Trophoblast cell (in vitro differentiated cells and primary cell): Measurements from ENCODE around the gene TMEM132D.

ENCODE experiments used
- DNase-seq, 2 donors: peaks; one replicate each; pipeline ENCODE4 v3.0.0-alpha.2; 2016
- H2AFZ ChIP-seq: 2 replicates; pipeline ENCODE4 v1.6.1; 2013; ENCODE audit warnings: low read length, moderate library complexity, mild to moderate bottlenecking; ENCODE audit not compliant: insufficient read depth, poor library complexity
- H2AK5ac ChIP-seq: 2 replicates; pipeline ENCODE4 v1.6.1; 2013; ENCODE audit warnings: mild to moderate bottlenecking, low read length
- H2BK120ac ChIP-seq: 2 replicates; pipeline ENCODE4 v1.6.1; 2013; ENCODE audit warnings: low read length, mild to moderate bottlenecking, moderate library complexity; ENCODE audit not compliant: insufficient read depth, poor library complexity
- H2BK12ac ChIP-seq: 2 replicates; pipeline ENCODE4 v1.6.1; 2013; ENCODE audit warnings: mild to moderate bottlenecking, low read length, moderate library complexity
- H2BK5ac ChIP-seq: 2 replicates; pipeline ENCODE4 v1.6.1; 2013; ENCODE audit warnings: low read length, low read depth, moderate library complexity, mild to moderate bottlenecking; ENCODE audit not compliant: poor library complexity
- H3K14ac ChIP-seq: 2 replicates; pipeline ENCODE4 v1.6.1; 2013; ENCODE audit warnings: mild to moderate bottlenecking, low read length
- H3K18ac ChIP-seq: 2 replicates; pipeline ENCODE4 v1.6.1; 2013; ENCODE audit warnings: mild to moderate bottlenecking, low read length
- H3K23ac ChIP-seq: 2 replicates; pipeline ENCODE4 v1.6.1; 2013; ENCODE audit warnings: low read length
- H3K27ac ChIP-seq: 2 replicates; pipeline ENCODE4 v1.5.1; 2013; ENCODE audit warnings: low read depth, mild to moderate bottlenecking, inconsistent platforms, low read length, moderate library complexity
- H3K27me3 ChIP-seq: 2 replicates; pipeline ENCODE4 v1.6.1; 2013; ENCODE audit warnings: inconsistent platforms, mild to moderate bottlenecking, low read length, moderate library complexity; ENCODE audit not compliant: insufficient read depth
- H3K36me3 ChIP-seq, 2 experiments: 1 replicate in 1 of 2; 2 replicates in 1 of 2; pipeline ENCODE4 v1.6.1; 2013; ENCODE audit warnings: low read length in 2 of 2, mild to moderate bottlenecking in 2 of 2, moderate library complexity in 1 of 2; ENCODE audit not compliant: insufficient read depth in 2 of 2, control insufficient read depth in 1 of 2
- H3K4ac ChIP-seq: 2 replicates; pipeline ENCODE4 v1.6.1; 2013; ENCODE audit warnings: low read depth, mild to moderate bottlenecking, low read length, moderate library complexity
- H3K4me1 ChIP-seq, 2 experiments: 1 replicate in 1 of 2; 2 replicates in 1 of 2; pipeline ENCODE4 v1.6.1; 2013; ENCODE audit warnings: low read length in 2 of 2, mild to moderate bottlenecking in 2 of 2, moderate library complexity in 1 of 2; ENCODE audit not compliant: insufficient read depth in 2 of 2, control insufficient read depth in 1 of 2
- H3K4me2 ChIP-seq: 2 replicates; pipeline ENCODE4 v1.6.1; 2013; ENCODE audit warnings: inconsistent platforms, mild to moderate bottlenecking, low read length, moderate library complexity
- H3K4me3 ChIP-seq: 2 replicates; pipeline ENCODE4 v1.5.1; 2013; ENCODE audit warnings: mild to moderate bottlenecking, low read depth, low read length, inconsistent platforms
- H3K79me1 ChIP-seq: one replicate; pipeline ENCODE4 v1.6.1; 2013; ENCODE audit warnings: low read length
- H3K79me2 ChIP-seq: 2 replicates; pipeline ENCODE4 v1.6.1; 2013; ENCODE audit warnings: low read length, mild to moderate bottlenecking; ENCODE audit not compliant: control insufficient read depth, insufficient read depth, poor library complexity
- H3K9ac ChIP-seq: 2 replicates; pipeline ENCODE4 v1.6.1; 2013; ENCODE audit warnings: mild to moderate bottlenecking, low read length
- H3K9me3 ChIP-seq: 2 replicates; pipeline ENCODE4 v1.6.1; 2013; ENCODE audit warnings: low read depth, mild to moderate bottlenecking, control low read depth, inconsistent platforms, low read length; ENCODE audit not compliant: insufficient read depth
- H4K12ac ChIP-seq: 2 replicates; pipeline ENCODE4 v1.6.1; 2013; ENCODE audit warnings: low read depth, mild to moderate bottlenecking, low read length, moderate library complexity
- H4K8ac ChIP-seq: 2 replicates; pipeline ENCODE4 v1.6.1; 2013; ENCODE audit warnings: low read depth, mild to moderate bottlenecking, low read length, moderate library complexity
- H4K91ac ChIP-seq: one replicate; pipeline ENCODE4 v1.6.1; 2013; ENCODE audit warnings: low read depth, mild to moderate bottlenecking, low read length, moderate library complexity
- WGBS: extraction: QIAGEN DNeasy Blood & Tissue Kit; methylation state at CpG from one replicate; pipeline ENCODE4 v1.1.7; 2013; ENCODE audit warnings: missing lambda C conversion rate; ENCODE audit not compliant: insufficient read length, insufficient coverage; ENCODE audit errors: extremely low coverage; 5-methylcytosine and 5-hydroxymethylcytosine counted together

The TMEM132D gene

DNA sequence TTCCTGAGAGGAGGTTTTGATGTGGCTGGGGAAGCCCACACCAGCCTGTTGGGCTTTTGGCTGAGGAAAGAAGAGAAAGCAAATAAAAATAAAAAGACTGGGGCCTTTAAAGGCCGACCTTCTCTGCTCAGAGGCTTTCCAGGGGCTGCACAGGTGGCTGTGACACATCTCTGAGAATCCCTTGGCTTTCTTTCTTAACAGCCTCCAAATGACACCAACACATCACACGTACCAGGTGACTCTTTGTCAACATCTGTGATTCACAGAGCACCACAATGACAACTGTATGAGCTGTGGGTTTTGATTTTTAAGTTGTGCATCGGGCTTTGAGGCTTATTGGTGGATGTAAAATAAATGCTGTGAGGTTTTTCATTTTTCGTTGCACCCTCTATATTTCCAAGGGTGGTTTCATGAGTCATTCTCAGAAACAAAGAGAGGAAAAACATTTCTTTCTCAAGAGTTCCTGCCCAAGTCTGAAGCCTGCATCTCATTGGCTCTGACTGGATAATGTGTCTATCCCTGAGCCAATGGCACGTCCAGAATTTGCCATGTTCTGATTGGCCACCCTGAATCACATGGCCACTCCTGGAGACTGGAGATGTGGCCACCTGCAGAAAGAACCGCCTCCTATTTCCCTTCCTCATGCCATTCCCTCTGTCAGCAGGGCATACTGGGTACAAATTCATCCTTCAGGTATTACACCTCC, 701.6 kb downstream of the TMEM132D start:
- WGBS = no CpG with 5 or more reads among the region's 6 CpGs
- H4K8ac ChIP-seq = no peak overlapping the region
- H4K12ac ChIP-seq = no peak overlapping the region
- peaks cover 1% of the 10 kb centered on the region for H3K9me3 ChIP-seq
- H3K4me3 ChIP-seq = no peak overlapping the region
- H3K14ac ChIP-seq = no peak overlapping the region
- no peak overlapping the region for H3K18ac ChIP-seq
- no peak overlapping the region for H3K4ac ChIP-seq
- no peaks in the 10 kb centered on the region for H3K27me3 ChIP-seq
- H4K91ac ChIP-seq = no peak overlapping the region
- H2BK120ac ChIP-seq = no peak overlapping the region
- H3K9ac ChIP-seq = no peak overlapping the region
- H3K4me2 ChIP-seq = no peak overlapping the region
- no peak overlapping the region for H2AK5ac ChIP-seq
- no peak overlapping the region for H2BK12ac ChIP-seq
- H3K23ac ChIP-seq = no peak overlapping the region
- H2AFZ ChIP-seq = no peak overlapping the region
- H3K79me2 ChIP-seq = no peaks in the 10 kb centered on the region
- H3K4me1 ChIP-seq = no peaks in the 10 kb centered on the region
- no peak overlapping the region for H3K27ac ChIP-seq
- H2BK5ac ChIP-seq = no peak overlapping the region
- H3K36me3 ChIP-seq = no peaks in the 10 kb centered on the region
- peak in 1 of 2 donors; percentile 18 for DNase-seq
- no peaks in the 10 kb centered on the region for H3K79me1 ChIP-seq

DNA sequence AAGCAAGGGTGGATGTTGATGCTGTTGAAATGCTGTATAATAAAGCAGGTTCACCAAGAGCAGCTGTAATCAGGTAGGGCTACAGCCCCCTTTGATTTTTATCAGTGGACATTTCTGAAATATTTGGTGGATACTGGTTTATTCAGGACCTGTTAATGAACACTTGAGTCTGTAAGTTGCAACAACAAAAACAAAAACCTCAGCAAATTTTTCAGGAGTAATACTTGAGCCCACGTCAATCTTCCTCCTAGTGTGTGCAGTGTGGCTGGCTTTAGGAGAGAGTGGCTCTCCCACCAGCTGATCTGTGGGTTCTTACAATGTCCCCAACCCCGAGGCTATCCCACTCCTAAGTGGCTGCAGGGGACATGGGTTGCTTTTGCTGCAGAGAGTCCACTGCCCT, 702.8 kb downstream of the TMEM132D start:
- Histone ChIP-seq H3K4me1 (no peaks in the 10 kb centered on the region), H3K14ac (no peak overlapping the region), H2BK12ac (no peak overlapping the region), H3K79me2 (no peaks in the 10 kb centered on the region), H3K27ac (no peak overlapping the region), H3K36me3 (no peaks in the 10 kb centered on the region), H3K9ac (no peak overlapping the region), H2AFZ (no peak overlapping the region), H4K12ac (no peak overlapping the region), H4K8ac (no peak overlapping the region), H3K9me3 (peaks cover 1% of the 10 kb centered on the region), H2BK120ac (no peak overlapping the region), H3K18ac (no peak overlapping the region), H3K23ac (no peak overlapping the region), H3K4ac (no peak overlapping the region), H4K91ac (no peak overlapping the region), H2BK5ac (no peak overlapping the region), H2AK5ac (no peak overlapping the region), H3K4me2 (no peak overlapping the region), H3K4me3 (no peak overlapping the region), H3K27me3 (no peaks in the 10 kb centered on the region), H3K79me1 (no peaks in the 10 kb centered on the region)
- WGBS = no CpG with 5 or more reads among the region's 2 CpGs
- no peak for DNase-seq

DNA sequence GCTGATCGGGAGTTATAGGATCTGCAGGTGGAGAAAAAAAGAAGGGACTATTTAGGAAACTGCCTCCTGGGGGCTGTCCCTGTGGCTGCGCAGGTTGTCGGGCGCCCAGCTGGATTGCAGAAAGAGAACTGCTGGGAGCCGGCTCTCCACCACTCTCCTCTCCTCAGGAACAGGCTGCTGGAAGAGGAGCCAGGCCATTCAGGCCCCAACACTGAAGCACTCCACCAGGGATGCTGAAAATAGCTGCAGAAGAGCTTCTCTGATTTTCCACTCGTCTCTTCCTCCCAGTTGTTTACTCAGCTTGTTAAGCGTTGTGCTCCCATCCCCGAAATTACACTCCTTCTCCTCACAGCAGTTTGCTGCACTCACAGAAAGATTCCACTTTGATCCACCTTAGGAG, 703.2 kb downstream of the TMEM132D start:
- H4K8ac ChIP-seq = no peak overlapping the region
- H3K4me2 ChIP-seq = no peak overlapping the region
- no peak overlapping the region for H3K4me3 ChIP-seq

DNA sequence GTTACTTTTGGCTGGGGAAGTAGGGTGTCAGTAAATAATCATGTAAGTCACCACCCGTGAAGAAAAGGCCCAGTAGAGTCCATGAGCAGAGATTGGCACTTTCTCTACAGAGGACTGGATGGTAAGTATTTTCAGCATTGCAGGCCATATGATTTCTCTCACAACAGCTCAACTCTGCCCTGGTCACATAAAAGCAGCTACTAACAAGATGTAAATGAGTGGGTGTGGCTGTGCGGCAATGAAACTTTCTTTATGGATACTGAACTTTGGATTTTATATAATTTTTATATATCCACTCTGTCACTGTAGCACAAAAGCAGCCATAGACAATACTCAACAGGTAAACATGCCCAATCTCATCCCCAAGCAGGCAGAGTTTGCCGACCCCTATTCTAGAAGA, 706.9 kb downstream of the TMEM132D start:
- H3K36me3 ChIP-seq = no peaks in the 10 kb centered on the region
- H3K14ac ChIP-seq = no peak overlapping the region
- no CpG with 5 or more reads among the region's 3 CpGs for WGBS
- H2BK12ac ChIP-seq = no peak overlapping the region
- no peak overlapping the region for H2BK5ac ChIP-seq
- no peak overlapping the region for H2AFZ ChIP-seq
- no peak overlapping the region for H2BK120ac ChIP-seq
- no peak overlapping the region for H3K27ac ChIP-seq
- no peaks in the 10 kb centered on the region for H3K79me2 ChIP-seq
- H3K79me1 ChIP-seq = no peaks in the 10 kb centered on the region
- no peaks in the 10 kb centered on the region for H3K4me1 ChIP-seq
- no peak overlapping the region for H4K12ac ChIP-seq
- H4K8ac ChIP-seq = no peak overlapping the region
- H3K4ac ChIP-seq = no peak overlapping the region
- H2AK5ac ChIP-seq = no peak overlapping the region
- no peak overlapping the region for H3K18ac ChIP-seq
- H3K9me3 ChIP-seq = peaks cover 1% of the 10 kb centered on the region
- no peaks in the 10 kb centered on the region for H3K27me3 ChIP-seq
- H4K91ac ChIP-seq = no peak overlapping the region
- no peak overlapping the region for H3K4me2 ChIP-seq
- no peak overlapping the region for H3K23ac ChIP-seq
- no peak for DNase-seq
- H3K9ac ChIP-seq = no peak overlapping the region
- no peak overlapping the region for H3K4me3 ChIP-seq

More for the DNA sequence above, 703.2 kb downstream of the TMEM132D start:
- no peak overlapping the region for H2BK12ac ChIP-seq
- H3K14ac ChIP-seq = no peak overlapping the region
- WGBS = no CpG with 5 or more reads among the region's 8 CpGs
- no peaks in the 10 kb centered on the region for H3K27me3 ChIP-seq
- H3K4me1 ChIP-seq = no peaks in the 10 kb centered on the region
- H3K23ac ChIP-seq = no peak overlapping the region
- H3K36me3 ChIP-seq = no peaks in the 10 kb centered on the region
- no peak overlapping the region for H3K4ac ChIP-seq
- no peak overlapping the region for H4K91ac ChIP-seq
- H2BK120ac ChIP-seq = no peak overlapping the region
- no peak overlapping the region for H3K27ac ChIP-seq
- H2BK5ac ChIP-seq = no peak overlapping the region
- H3K18ac ChIP-seq = no peak overlapping the region
- no peaks in the 10 kb centered on the region for H3K79me2 ChIP-seq
- peaks cover 1% of the 10 kb centered on the region for H3K9me3 ChIP-seq
- H3K79me1 ChIP-seq = no peaks in the 10 kb centered on the region
- no peak for DNase-seq
- H4K12ac ChIP-seq = no peak overlapping the region
- H3K9ac ChIP-seq = no peak overlapping the region
- H2AK5ac ChIP-seq = no peak overlapping the region
- H2AFZ ChIP-seq = no peak overlapping the region
